Right lung (tissue), 5 donors: Measurements from ENCODE around the gene LILRB5. TPM values are rescaled to one million over a fixed set of nuclear protein-coding genes. Genes with fewer than 3 reads are reported as not detected.
"Not testable (repeated sequence)": the region's sequence is repeated elsewhere in the genome, so short reads cannot be mapped to it uniquely, and the experiment has no call there.

Experiments used
- DNase-seq, 2 donors: peaks; one replicate each; pipeline ENCODE4 v3.0.0-alpha.2; 2013
- polyA plus RNA-seq, 5 donors: library from polyadenylated mRNA; unstranded; fragments of 120-200 nt; gene quantifications; one replicate each; pipeline versions ENCODE4 v1.2.1 to v1.2.3, GENCODE V29; 2013; ENCODE audit warnings: inconsistent platforms in 1 of 5, low replicate concordance in 1 of 5; ENCODE audit not compliant: insufficient read length in 5 of 5, insufficient read depth in 1 of 5

Gene LILRB5
- polyA plus RNA-seq, 5 donors = 3.9 to 5.0 (median 4.8) TPM

DNA sequence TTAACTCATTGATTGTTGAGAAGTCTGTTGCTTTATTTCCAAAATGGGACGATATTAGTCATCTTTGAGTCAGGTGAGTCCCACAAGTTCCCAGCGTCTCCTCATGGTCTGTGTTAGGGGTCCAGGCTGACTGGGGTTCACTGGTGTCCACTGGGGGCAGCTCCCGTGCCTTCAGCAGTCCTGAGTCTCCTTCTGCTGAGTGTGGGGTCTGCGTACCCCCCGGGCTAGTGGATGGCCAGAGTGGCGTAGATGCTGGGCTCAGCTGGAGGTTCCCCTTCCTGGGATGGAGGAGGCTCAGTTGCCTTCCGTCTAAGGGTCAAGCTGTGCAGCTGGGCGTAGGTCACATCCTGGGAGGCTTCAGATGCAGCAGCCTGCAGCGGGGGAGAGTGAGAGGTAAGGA, 40.2 kb downstream of the LILRB5 start:
- DNase-seq = no peak

DNA sequence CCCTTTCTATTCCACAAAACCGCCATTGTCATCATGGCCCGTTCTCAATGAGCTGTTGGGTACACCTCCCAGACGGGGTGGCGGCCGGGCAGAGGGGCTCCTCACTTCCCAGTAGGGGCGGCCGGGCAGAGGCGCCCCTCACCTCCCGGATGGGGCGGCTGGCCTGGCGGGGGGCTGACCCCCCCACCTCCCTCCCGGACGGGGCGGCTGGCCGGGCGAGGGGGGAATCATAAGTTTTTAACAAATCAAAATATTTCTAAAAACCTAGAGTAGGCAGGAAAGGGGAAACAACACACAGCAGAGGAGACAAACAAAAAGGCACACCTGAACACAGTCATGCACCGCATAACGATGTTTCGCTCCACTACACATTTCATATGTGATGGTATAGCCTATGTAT, 42.3 kb downstream of the LILRB5 start:
- DNase-seq = not testable (repeated sequence)

DNA sequence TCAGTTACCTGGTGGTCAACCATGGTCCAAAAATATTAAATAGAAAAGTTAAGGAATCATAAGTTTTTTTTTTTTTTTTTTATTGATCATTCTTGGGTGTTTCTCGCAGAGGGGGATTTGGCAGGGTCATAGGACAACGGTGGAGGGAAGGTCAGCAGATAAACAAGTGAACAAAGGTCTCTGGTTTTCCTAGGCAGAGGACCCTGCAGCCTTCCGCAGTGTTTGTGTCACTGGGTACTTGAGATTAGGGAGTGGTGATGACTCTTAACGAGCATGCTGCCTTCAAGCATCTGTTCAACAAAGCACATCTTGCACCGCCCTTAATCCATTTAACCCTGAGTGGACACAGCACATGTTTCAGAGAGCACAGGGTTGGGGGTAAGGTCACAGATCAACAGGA, 42.9 kb downstream of the LILRB5 start:
- not testable (repeated sequence) for DNase-seq

DNA sequence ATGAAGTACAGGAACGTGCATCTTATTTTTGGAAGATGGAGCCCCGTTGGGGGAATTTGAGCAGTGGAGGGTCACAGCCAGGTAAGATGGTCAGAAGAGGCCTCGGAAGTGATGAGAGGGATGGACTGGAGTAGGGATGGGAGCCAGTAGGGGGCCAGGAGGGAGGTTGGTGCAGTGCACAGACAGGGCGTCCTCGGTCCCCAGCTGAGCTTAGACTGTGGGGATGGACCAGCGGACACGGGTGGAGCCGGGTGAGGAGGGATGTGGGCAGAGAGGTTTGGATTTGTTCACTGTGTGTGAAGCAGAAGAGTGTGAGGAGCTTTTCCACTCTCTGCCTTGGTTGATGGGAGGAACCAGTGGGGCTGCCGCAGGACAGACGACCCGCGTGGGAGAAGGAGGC, 45.8 kb downstream of the LILRB5 start:
- no peak for DNase-seq

DNA sequence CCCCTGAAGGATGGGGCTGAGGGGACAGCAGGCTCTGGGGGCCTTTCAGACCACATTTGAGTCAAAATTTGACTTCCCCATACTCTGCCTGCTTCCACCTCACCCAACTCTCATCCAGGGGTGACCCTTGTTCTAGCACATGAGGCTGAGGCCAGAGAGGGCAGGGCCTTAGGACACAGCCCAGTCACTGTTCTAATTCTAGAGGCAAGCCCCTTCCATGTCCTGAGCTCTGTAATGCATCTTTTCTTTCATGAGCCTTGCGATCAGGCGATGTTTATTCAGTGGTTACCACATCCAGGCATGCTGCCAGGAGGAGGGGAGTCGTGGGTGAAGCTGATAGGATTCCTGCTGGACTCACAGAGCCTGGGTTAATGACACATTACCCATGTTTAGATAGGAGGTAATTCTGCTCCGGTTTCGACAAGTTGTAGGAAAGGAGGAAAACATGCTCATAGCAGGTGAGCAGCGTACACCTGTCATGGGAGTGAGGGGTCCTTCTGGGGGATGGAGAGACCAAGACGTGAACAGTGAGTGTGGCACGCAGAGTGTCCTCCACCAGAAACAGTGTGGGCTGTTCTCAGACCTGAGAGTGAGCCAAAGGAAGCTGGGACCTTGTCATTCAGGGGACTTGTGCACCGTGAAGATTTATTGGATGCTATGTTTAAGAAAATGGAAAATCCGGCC, 47.1 kb downstream of the LILRB5 start:
- DNase-seq = peak; percentile 91 to 92

DNA sequence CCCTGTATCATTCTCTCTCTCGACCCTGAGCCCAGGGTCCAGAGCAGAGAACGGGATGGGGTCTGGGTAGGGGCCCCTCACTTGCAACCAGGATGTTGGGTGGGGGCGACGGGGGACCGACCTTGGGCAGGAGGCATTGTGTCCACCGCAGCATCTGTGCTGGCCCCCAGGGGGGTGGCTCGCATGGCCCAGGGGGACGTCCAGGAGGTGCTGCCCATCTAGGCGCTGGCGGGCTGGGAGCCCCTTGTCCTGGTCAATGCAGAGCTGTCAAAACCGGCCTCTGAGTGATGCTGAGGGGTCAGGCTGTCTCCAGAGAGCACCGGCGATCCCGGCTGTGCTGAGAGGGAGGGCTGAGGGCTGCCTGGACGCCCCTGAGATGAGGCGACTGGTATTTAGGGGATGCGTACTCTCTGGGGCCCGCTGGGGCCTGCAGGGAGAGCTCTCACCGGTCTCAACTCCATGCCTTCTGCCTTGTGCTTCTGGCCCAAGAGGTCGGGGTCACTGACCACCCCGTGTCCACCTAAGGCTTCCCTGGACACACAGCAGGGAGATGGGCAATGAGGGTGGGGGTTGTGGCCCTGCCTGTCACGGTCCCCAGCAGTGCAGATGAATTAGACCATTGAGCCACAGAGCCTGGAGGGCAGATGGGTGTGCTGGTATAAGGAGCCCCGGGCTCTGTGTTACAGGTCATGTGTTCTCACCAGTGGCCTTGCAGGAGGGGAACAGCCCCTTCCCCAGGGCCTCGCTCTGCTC, 47.8 kb downstream of the LILRB5 start:
- DNase-seq = no peak

DNA sequence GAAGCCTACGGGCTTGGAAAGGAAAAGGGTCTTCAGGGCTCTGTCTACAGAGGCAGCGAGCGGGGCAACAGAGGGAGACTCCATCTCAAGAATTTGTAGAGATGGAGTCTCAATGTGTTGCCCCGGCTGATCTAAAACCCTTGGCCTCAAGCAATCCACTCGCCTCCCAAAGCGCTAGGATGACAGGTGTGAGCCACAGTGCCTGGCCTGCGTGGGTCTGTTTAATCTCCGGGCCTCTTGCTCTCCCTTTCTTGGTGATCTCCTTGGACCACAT, 48.4 kb downstream of the LILRB5 start:
- no peak for DNase-seq

DNA sequence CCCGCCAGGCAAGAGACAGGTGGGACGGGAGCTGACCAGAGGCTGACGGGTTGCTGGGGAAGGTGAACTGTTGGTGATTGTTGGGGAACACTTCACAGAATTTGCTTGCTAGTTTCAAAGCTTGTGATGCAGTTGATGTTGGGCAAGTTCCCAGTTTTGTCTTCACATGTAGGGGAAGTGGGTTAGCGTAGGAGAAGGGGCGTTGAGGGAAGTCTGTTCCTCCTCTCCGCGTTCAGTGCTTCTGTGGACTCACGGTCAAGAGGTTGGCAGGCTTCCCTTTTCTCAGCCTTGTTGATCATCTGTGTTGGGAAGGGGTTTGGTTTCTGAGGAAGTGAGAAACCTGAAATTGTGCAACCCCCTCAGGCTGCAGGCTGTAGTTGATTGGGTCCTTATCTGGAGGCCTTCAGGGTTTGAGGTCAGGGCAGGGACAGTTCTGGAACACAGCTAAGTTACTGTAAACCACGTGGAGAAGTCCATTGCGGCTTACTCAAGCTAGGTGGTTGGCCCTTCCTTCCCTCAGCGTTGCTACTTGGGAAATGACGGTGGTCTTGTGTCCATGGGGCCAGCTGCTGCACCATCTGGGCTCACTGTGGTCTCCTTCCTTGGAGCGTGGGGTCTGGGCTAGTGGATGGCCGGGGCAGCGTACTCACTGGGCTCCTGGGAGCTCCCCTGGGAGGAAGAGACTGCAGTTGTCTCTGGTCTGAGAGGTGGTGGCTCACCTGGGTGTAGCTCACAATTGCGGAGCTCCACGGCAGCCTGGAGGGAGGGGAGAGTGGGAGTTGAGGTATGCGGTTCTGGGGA, 48.9 kb downstream of the LILRB5 start:
- peak; percentile 79 to 81 for DNase-seq

DNA sequence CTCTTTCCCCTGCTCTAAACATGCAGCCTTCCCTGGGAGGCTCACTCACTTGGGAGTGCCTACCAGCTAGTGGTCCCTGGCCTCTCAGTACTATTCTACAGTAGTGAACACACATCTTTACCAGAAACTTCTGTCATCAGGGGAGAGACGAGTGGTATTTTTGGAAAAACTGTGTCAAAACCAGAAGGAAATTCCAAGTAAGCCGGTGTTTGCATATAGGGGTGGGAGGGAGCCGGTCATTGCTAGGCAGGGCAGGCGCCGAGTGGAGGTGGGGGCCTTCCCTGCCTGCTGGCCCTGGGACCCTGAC, 49.4 kb downstream of the LILRB5 start:
- DNase-seq = no peak

DNA sequence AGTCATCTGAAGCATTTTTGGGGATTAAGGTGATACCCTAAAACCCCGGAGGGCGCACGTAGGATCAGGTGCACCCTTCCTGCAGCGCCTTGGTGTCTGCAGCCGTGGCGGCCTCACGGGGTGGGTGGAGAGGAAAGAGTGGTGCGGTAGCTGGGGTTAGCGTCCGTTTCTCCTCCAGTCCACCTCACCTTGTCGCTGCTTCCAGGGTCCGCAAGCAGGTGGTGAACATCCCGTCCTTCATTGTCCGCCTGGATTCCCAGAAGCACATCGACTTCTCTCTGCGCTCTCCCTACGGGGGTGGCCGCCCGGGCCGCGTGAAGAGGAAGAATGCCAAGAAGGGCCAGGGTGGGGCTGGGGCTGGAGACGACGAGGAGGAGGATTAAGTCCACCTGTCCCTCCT, 49.9 kb downstream of the LILRB5 start:
- DNase-seq = not testable (repeated sequence)

DNA sequence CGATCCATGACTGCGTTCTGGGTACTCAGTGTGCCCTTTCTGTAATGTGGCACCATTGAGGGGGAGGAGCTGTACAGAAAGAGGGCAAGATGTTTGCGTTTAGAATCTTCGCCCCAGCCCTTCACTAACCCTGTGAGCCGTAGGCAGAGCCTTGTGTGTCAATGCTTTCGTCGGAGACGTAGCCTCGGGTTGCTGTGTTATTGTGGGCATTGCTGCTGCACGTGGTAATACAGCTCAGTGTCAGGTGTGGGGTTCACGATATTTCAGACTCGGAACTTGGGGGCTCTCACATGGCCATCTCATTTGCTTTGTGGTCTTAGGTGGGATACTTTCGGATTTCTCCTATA, 50.3 kb downstream of the LILRB5 start:
- DNase-seq = no peak

DNA sequence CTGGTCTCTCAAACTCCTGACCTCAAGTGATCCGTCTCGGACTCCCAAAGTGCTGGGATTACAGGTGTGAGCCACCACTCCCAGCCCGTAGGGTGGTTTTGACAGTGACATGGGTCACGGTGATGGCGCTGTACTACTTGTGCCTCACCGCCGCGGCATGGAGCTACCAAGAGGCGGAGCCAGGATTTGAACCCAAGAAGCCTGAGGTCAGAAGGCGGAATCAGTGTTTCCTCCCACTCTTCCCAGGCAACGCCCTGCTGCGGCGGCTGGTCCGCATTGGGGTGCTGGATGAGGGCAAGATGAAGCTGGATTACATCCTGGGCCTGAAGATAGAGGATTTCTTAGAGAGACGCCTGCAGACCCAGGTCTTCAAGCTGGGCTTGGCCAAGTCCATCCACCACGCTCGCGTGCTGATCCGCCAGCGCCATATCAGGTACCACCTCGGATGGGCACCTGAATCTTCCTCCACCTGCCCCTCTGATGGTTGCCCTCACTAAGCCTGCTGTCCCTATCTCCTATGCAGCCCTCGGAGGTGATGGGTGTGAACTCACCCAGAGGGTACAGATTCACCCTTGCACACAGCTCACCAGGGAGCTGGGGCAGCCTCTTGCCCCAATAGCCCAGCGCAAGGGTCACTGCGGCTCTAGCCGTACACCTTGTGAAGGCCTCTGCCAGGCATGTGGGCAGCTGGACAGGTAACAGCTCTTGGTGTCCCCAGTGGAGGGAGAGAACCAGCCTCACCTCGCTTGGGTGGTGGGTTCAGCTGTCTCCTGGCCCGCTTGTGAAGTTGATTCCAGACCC, 50.8 kb downstream of the LILRB5 start:
- DNase-seq = no peak

DNA sequence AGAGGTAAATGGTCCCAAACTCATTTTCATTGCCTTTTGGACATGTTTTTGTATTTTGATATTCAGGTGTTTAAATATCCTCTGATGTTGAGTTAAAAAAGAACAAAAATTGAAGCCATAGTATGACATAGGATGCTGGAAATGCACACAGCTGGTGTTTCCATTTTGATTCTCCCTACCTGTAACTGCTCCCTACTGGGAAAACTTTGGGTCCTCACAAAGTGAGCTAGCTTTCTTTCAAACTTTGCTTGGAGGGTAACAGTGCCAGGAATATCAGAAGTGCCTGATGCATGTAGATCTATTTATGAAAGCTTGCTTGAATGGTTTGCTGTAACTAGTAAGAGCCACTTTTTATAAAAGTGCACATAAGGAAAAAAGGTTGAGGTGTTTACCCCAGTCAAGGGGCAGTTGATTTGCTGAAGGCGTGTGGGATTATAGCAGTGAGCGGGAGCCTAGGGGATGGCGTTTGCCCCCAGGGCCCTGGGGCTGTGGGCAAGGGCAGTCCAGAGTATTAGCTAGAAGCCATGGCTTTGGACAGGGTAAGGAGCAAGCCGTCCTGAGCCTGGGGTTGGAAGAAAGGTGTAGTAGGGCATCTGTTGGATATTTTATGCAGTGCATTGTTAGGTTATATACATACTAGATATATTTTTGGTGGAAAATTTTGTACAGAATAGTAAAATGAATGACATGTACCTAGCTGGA, 52.2 kb downstream of the LILRB5 start:
- no peak for DNase-seq

DNA sequence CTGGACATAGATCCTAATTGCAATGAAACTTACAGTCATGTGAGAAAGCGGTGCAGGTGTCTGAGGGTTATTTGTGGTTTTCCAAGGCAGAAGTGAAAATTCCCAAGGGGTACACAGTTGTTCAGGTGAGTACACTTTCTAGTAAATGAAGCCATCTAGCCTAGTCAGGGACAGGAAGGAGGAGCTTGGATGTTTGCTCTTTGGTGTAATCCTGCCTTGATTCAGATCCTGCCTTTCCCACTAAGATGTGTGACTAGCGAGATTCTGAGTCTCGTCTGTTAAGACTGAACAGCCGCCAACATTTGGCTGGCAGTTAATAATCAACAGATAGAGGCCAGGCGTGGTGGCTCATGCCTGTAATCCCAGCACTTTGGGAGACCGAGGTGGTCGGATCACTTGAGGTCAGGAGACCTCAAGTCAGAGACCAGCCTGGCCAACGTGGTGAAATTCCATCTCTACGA, 53.9 kb downstream of the LILRB5 start:
- DNase-seq = no peak

DNA sequence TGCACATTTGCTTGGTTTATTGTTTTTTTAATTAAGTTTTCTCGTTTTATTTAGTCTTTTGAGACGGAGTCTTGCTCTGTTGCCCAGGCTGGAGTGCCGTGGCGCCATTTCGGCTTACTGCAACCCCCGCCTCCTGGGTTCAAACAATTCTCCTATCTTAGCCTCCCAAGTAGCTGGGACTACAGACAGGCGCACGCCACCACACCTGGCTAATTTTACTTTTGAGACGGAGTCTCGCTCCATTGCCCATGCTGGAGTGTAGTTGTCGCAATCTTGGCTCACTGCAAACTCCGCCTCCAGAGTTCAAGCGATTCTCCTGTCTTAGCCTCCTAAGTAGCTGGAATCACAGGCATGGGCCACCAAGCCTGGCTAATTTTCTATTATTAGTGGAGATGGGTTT, 55.1 kb downstream of the LILRB5 start:
- no peak for DNase-seq

DNA sequence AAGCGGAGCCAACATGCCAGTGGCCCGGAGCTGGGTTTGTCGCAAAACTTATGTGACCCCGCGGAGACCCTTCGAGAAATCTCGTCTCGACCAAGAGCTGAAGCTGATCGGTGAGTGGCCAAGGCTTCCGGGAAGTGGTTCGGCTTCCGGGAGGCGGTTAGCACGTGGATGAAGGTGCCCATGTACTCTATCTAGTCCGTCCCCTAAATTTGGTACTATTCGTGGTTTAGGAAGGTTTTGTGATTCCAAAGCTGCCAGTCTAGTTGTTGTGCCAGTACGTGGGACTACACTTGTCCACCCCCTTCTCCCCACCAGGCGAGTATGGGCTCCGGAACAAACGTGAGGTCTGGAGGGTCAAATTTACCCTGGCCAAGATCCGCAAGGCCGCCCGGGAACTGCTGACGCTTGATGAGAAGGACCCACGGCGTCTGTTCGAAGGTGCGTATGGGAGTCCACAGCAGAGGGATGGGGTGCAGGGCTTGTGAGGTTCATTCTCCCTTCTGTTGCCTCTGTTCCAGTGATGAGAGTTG, 55.8 kb downstream of the LILRB5 start:
- no peak for DNase-seq

Other genes starting within 250 kb of the LILRB5 start
- gene VSTM1, start 193.4 kb downstream of the LILRB5 start, polyA plus RNA-seq = under 1 TPM in 3 of 5 donors, not detected in 2; 0.17 to 0.41 (median 0.30) TPM
- under 1 TPM in 4 of 5 donors, not detected in 1; 0.15 to 0.27 (median 0.18) TPM for gene TARM1, start 175.9 kb downstream of the LILRB5 start, polyA plus RNA-seq
- under 1 TPM; 0.38 to 0.73 (median 0.56) TPM for gene OSCAR, start 156.5 kb downstream of the LILRB5 start, polyA plus RNA-seq
- gene NDUFA3, start 154.4 kb downstream of the LILRB5 start, polyA plus RNA-seq = 100 to 1,000 TPM in 1 of 5 donors, 10 to 100 TPM in 4; 65.2 to 157 (median 85.5) TPM
- 10 to 100 TPM; 13.1 to 25.5 (median 18.1) TPM for gene TFPT, start 141.6 kb downstream of the LILRB5 start, polyA plus RNA-seq
- gene PRPF31, start 141.5 kb downstream of the LILRB5 start, polyA plus RNA-seq = 10 to 100 TPM; 50.3 to 71.0 (median 60.2) TPM
- 10 to 100 TPM; 54.3 to 69.4 (median 59.5) TPM for gene CNOT3, start 119.5 kb downstream of the LILRB5 start, polyA plus RNA-seq
- gene LENG1, start 97.6 kb downstream of the LILRB5 start, polyA plus RNA-seq = 10 to 100 TPM in 1 of 5 donors, 1 to 10 TPM in 4; 6.5 to 12.3 (median 7.9) TPM
- 10 to 100 TPM; 21.9 to 42.8 (median 32.1) TPM for gene TMC4, start 84.1 kb downstream of the LILRB5 start, polyA plus RNA-seq
- 10 to 100 TPM; 44.0 to 69.4 (median 54.5) TPM for gene MBOAT7, start 67.7 kb downstream of the LILRB5 start, polyA plus RNA-seq
- gene TSEN34, start 66.0 kb downstream of the LILRB5 start, polyA plus RNA-seq = 10 to 100 TPM; 35.0 to 66.7 (median 44.3) TPM
- gene RPS9, start 56.4 kb downstream of the LILRB5 start, polyA plus RNA-seq = 1,000 to 10,000 TPM; 1,645 to 2,801 (median 2,081) TPM
- gene LILRB3, start 34.3 kb downstream of the LILRB5 start, polyA plus RNA-seq = 1 to 10 TPM; 1.4 to 2.9 (median 2.3) TPM
- gene LILRA6, start 14.5 kb downstream of the LILRB5 start, polyA plus RNA-seq = 1 to 10 TPM in 1 of 5 donors, under 1 TPM in 4; 0.56 to 1.5 (median 0.73) TPM
- gene LILRB2, start 23.8 kb upstream of the LILRB5 start, polyA plus RNA-seq = 1 to 10 TPM; 1.5 to 3.3 (median 1.7) TPM
- under 1 TPM; 0.28 to 0.81 (median 0.55) TPM for gene LILRA5, start 55.9 kb upstream of the LILRB5 start, polyA plus RNA-seq
- gene LILRA4, start 81.9 kb upstream of the LILRB5 start, polyA plus RNA-seq = under 1 TPM in 2 of 5 donors, not detected in 3; 0.13 to 0.26 TPM
- gene LAIR1, start 107.7 kb upstream of the LILRB5 start, polyA plus RNA-seq = 10 to 100 TPM in 1 of 5 donors, 1 to 10 TPM in 4; 5.7 to 11.6 (median 6.7) TPM
- 10 to 100 TPM in 1 of 5 donors, 1 to 10 TPM in 4; 2.9 to 11.7 (median 4.0) TPM for gene TTYH1, start 158.2 kb upstream of the LILRB5 start, polyA plus RNA-seq
- 100 to 1,000 TPM; 109 to 225 (median 164) TPM for gene LENG8, start 191.9 kb upstream of the LILRB5 start, polyA plus RNA-seq
- 1 to 10 TPM; 2.9 to 7.7 (median 3.4) TPM for gene LENG9, start 206.5 kb upstream of the LILRB5 start, polyA plus RNA-seq
- 10 to 100 TPM; 25.8 to 76.8 (median 34.3) TPM for gene CDC42EP5, start 216.0 kb upstream of the LILRB5 start, polyA plus RNA-seq
- 1 to 10 TPM in 1 of 5 donors, under 1 TPM in 1, not detected in 3; 0.38 to 1.6 TPM for gene LAIR2, start 245.6 kb upstream of the LILRB5 start, polyA plus RNA-seq